Left cardiac atrium (tissue), 4 donors: ENCODE data around the gene E2F2. TPM values are rescaled to one million over a fixed set of nuclear protein-coding genes. Genes with fewer than 3 reads are reported as not detected.

Experiments used
- ATAC-seq, 2 donors: fragments of 200-7000 bp; cut with Tn5 transposase; one replicate each; pipeline ENCODE4 v1.9.1; 2020; ENCODE audit warnings: mild to moderate bottlenecking in 2 of 2, moderate library complexity in 2 of 2
- DNase-seq: peaks from one replicate; pipeline ENCODE4 v3.0.0-alpha.2; 2020
- intact Hi-C, 2 donors: fragments of 100-400 bp; cut with DNase I; formaldehyde crosslinking; loops; one replicate each; pipeline versions ENCODE4 v1.14.1 to v1.15.1; 2022 to 2023
- long read RNA-seq: library from polyadenylated mRNA; unstranded; transcript quantifications from one replicate; pipeline ENCODE4 v2.0.0, GENCODE V29; 2021
- total RNA-seq, 2 donors: library from RNA; stranded (reverse); fragmentation: NEBNext Ultra II Directional; extraction: Animal tissue kit (Norgen Biotek cat#: 25700); gene quantifications; one replicate each; pipeline ENCODE4 v1.2.1, GENCODE V29; 2021
- donor health status: DM: no; HTN: yes; CAD: no.
- donor health status: DM: no; HTN: yes; CAD: no; lungs with severe emphysema.
- donor health status: DM: yes; HTN: yes; CAD: no.
- donor health status: Dilated cardiomyopathy.

E2F2 gene, protein sequence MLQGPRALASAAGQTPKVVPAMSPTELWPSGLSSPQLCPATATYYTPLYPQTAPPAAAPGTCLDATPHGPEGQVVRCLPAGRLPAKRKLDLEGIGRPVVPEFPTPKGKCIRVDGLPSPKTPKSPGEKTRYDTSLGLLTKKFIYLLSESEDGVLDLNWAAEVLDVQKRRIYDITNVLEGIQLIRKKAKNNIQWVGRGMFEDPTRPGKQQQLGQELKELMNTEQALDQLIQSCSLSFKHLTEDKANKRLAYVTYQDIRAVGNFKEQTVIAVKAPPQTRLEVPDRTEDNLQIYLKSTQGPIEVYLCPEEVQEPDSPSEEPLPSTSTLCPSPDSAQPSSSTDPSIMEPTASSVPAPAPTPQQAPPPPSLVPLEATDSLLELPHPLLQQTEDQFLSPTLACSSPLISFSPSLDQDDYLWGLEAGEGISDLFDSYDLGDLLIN
- total RNA-seq: 1 to 10 TPM in 1 of 2 donors, under 1 TPM in 1; 0.18 to 1.3 TPM
- long read RNA-seq: 0 reads

DNA sequence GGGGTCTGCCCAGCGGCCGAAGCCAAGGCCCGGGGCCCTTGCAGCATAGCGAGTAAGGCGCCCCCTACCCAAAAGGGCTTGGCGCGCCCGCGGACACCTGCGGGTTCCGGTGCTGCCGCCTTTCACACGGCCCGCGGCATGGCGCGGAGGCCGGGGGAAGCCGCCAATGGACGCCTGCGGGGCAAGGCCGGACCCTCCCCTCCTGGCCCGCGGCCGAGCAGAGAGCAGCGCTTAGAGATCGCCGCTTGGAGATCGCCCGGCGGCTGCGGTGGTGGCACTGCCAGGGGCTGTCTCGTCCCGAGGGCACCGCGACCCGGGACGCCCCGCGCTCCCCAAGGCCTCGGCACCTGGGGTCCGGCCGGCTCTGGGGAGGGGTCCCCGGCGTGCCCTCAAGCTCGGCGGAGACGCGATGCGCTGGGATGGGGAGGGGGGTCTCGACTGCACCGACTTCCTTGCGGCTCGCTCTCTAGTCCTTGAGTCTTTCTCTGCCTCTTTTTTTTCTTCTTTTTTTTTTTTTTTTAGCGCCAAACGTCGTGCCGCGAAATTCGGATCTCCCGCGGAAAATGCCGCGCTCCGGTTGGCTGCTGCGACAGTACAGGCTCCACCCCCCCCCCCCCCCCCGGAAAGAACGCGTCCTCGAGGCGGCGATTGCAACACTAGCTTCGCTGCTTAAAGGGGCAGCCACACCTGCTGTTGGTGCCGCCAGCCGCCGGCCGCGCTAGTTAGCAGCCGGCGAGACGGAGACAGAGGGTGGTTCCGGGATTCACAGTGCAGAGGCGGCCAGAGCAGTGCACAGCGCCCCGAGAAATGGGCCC, at the start of gene E2F2:
Gene E2F2, minus strand, starts transcription at position 487 of the 815 bp plus-strand sequence. Its CDS starts 440 bp downstream, at position 47.
- ATAC-seq: peak; percentile 79 to 91
- intact Hi-C loops: no loop called here
- DNase-seq: peak; percentile 88

DNA sequence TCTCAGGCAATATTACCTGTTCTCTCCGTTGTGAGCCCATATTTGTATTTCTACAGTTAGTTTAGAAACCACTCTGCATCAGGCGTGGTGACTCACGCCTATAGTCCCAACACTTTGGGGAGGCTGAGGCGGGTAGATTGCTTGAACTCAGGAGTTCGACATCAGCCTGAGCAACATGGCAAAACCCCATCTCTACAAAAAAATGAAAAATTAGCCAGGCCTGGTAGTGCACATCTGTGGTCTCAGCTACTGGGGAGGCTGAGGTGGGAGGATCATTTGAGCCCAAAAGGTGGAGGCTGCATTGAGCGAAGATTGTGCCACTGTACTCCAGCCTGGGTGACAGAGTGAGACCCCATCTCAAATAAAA, 47.9 kb upstream of the E2F2 start:
- ATAC-seq (no peak), DNase-seq (no peak)
- intact Hi-C loops: loop anchor here in 1 of 2 donors (5.0 kb wide), 1 partner anchor 38 kb away; no protein-coding TSS in a partner anchor

DNA sequence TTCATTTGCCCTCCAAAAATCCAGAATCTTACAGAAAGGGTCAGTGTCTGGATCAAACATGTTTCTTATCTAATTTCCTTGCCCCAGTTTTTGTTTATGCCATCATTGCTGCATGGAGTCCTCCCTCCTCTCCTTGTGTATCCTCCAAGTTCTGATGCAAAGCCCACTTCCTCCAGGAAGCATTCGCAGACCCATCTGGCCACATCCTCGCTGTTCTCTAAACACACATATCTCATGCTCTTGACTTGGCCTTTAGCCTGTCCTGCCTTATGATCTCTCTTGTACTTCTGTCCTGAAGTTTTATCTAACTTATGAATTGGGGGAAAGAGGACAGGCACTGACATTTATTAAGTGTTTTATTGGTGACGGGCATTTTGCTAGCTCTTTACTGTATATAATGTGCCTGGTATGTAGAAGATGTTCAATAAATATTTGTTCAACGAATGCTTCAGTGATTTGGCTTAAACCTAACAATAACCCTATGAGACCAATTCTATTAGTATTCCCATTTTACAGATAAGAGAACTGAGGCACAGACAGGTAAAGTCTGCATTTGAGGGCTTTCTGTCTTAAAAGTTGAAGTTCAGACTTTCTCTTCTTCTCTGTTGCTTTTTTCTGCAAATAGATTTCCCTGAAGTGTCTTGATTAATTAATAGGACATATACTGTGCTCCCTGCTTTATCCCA, 47.4 kb upstream of the E2F2 start:
- DNase-seq (no peak), ATAC-seq (peak in 1 of 2 donors; percentile 28)
- intact Hi-C loops: loop anchor here in 1 of 2 donors (5.0 kb wide), 1 partner anchor 39 kb away; no protein-coding TSS in a partner anchor

DNA sequence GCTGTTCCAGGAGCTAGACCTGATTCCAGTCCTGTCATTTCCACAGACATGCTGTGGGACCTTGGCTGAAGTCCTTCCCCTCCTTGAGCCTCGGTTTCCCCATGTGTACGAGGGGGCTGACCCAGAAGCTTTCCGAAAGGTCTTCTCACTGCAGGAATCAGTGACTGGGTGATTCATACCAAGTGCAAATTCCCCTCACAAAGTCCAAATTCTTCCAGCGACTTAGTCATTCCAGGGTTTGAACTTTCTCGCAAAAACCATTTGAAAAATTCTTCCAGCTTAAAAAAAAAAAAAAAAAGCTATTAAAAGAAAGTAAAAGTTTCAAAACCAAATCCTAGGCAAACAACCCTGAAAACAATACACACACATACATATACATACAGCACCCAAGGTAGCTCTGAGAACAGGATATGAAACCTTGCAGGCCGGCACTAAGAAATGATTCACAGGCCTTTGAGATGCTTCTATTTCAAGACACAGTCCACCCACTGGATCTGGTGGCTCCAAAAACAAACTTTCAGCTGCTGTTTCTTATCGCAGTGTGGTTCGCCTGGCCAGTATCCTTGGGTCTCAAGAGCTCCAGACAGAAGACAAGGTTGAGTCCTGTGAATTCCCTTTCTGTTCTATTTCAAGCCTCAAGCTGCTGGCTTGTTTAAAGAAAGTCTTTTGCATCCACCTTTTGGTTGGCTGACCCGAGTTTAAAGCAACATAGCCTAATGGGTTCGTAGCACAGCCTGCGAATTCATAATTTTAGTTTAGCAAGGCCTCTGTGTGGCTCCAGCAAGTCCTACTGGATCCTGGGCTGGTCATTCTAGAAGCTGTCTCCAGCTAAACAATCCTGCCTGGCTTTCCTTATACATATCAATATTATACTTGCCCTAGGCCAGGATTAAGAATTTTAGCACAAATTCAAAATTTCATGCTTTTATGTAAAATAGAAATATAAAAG, 46.3 kb upstream of the E2F2 start:
- ATAC-seq (peak; percentile 58 to 88), DNase-seq (no peak)
- intact Hi-C loops: loop anchor here in 1 of 2 donors (5.0 kb wide), 1 partner anchor 40 kb away; no protein-coding TSS in a partner anchor

DNA sequence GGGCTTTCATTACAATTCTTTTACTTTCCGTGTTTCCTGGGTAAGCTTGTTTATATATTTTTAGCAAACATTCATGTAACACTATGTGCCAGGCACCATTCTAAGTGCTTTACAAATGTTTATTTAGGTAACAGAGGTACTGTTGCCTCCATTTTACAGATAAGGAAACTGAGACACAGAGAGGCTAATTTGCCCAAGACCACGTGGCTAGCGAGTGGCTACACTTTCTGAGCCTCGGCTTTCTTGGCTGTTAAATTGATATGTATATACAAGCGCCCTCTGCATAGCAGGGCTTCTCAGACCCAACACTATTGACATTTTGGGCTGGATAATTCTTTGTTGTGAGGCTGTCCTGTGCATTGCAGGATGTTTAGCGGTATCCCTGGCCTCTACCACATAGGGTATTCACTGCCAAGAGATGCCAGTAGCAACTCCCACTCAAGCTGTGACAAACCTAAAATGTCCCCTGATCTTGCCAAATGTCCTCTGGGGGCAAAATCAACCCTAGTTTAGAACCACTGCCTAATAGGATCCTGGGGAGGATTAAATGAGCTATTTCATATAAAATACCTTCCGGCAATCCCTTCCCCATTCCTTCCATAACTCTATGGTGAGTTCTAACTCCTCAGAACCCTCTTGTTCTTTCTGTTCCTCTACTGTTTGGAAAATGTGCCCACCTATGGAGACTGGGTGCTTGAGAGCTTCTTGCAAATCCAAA, 45.5 kb upstream of the E2F2 start:
- ATAC-seq: no peak
- intact Hi-C loops: loop anchor here in 1 of 2 donors (5.0 kb wide), 1 partner anchor 41 kb away; no protein-coding TSS in a partner anchor

DNA sequence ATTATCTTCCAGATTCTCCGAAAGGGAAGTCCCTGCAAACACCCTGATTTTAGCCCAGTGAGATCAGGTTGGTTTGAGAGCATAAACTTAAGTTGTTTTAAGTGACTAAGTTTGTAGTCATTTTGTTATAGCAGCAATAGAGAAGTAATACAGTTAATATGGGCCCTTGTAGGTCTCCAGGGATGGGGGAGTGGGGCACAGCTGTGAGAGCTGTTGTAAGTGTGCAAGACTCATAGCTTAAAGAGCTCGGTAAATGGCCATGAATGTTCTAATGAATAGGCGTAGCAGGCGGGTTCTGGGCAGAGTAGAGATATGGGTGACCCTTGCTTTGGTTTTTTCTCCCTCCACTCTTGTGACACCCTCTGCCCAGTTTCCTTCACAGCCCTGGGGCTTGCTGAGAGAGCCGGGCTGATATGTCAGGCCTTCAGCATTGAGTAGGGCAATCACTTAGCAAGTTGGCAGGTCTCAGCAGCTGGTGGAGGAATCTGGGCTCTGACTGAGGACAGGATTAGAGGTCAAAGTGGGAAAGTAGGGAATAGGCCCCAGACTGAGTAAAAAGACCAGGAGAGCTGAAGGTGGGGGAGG, 44.3 kb upstream of the E2F2 start:
- ATAC-seq (peak in 1 of 2 donors; percentile 41), DNase-seq (no peak)
- intact Hi-C loops: loop anchor here in 1 of 2 donors (5.0 kb wide), 1 partner anchor 42 kb away; no protein-coding TSS in a partner anchor

More for the DNA sequence above, 45.5 kb upstream of the E2F2 start:
- no peak for DNase-seq

DNA sequence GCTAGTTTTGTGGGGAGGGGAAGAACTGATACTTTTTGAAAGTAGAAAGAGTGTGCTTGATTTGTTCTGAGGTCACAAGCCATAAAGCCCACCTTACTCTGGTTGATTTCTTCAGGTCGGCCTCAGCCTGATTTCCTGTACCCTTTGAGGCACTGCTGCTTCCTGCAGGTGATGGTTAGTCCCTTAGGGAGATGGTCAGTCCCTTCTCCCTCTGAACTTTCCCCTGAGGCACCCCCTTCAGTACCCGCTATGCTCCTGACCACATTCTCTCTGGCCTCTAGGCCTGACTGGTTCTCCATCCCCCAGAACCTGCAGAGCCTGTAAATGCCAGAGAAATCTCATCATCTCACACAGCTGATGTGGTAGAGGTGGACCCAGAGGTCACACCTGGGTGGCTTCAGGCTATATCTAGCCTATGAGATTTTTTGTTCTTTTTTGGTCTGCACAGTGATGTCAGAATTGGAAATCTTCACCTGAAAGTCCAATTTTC, 43.3 kb upstream of the E2F2 start:
- no peak for ATAC-seq
- intact Hi-C loops: no loop called here
- no peak for DNase-seq

DNA sequence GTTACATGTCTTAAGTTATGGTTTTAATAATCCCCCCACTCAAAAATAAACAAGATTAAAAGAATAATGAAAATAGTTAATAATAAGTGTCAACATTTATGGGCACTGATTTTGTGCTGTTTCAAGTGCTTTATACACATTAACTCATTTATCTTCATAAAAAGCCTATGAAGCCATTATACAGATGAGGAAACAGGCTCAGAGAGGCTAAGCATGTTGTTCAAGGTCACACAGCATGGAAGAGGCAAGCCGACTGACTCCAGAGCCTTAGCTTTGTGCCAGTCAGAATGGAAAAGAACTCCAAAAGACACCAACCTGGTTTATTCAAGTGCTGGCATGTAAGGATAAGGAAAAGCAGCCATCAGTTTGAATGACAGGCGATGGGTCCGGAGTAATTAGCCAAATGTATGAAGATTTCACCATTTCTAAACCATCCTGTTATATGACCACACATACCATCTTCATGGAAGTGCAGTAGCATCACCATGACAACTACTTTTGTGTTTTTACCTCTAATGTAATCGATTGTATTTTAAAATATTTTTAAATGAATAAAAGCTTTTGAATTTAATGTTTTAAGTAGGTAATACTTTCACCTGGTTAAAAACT, 42.6 kb upstream of the E2F2 start:
- no peak for ATAC-seq
- DNase-seq: no peak
- intact Hi-C loops: no loop called here

DNA sequence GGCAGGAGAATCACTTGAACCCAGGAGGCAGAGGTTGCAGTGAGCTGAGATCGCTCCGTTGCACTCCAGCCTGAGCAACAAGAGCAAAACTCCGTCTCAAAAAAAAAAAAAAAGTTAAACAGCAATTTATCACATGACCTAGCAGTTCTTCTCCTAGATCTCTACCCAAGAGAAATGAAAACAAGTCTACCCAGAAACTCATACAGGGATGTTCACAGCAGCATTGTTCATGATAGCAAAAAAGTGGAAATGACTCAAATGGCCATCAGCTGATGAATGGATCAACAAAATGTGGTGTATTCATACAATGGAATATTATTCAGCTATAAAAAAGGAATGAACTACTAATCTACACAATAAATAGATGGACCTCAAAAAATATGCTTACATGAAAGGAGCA, 40.4 kb upstream of the E2F2 start:
- ATAC-seq (no peak), DNase-seq (no peak)
- intact Hi-C loops: no loop called here

DNA sequence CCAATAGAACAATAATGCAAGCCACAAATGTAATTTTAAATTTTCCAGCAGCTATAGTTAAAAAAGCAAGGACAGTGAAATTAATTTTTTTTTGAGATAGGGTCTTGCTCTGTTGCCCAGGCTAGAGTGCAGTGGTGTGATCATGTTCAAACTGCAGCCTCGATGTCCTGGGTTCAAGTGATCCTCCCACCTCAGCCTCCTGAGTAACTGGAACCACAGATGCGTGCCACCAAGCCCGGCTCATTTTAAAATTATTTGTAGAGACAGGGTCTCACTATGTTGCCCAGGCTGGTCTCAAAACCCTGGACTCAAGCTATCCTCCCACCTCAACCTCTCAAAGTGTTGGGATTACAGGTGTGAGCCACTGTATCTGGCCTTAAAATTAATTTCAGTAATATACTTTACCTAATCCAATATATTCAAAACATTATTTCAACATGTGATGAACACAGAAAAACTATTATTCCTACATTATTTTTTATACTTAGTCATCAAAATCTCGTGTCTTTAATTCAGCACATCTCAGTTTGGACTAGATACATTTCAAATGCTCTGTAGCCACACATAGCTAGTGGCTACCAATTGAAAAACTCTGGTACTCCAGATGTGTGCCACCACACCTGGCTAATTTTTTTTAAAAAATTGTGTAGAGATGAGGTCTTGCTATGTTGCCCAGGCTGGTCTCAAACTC, 39.1 kb upstream of the E2F2 start:
- DNase-seq: no peak
- intact Hi-C loops: no loop called here
- ATAC-seq: no peak

DNA sequence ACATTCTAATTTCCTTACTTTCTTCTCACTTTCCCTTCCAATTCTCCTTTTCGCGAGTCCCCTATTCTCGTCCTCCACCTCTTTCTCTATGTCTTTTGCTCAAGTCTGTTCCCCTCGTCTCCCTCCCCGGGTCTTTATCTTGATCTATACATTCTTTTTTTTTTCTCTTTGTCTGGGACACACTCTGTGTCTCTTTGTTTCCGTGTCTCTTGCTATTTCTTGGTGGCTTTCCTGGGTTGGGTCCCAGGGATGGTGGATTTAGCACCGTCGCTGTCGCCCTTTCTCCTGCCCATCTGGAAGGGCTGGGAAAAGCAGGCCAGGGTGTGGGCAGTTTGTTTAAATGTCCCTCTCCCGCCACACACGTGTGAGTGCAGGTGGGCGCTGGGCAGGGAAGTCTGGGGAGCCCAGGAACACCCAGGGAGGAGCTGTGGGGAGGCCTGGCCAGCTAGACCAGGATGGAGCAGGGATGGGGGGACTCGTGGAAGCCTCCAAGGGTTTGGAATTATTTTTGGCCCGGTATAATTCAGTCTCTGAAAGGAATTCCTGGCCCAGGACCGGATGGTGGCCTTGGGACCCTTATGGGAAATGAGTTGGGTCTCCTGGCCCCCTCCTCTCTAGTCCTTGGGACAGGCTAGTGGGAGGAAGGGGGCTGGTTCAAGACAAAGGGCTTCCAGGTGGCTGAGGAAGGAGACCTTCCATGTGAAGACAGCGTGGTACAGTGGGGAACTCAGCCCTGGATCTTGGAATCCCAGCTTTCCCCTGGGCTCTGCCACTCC, 37.8 kb upstream of the E2F2 start:
- intact Hi-C loops: no loop called here
- ATAC-seq: peak in 1 of 2 donors; percentile 32
- no peak for DNase-seq

DNA sequence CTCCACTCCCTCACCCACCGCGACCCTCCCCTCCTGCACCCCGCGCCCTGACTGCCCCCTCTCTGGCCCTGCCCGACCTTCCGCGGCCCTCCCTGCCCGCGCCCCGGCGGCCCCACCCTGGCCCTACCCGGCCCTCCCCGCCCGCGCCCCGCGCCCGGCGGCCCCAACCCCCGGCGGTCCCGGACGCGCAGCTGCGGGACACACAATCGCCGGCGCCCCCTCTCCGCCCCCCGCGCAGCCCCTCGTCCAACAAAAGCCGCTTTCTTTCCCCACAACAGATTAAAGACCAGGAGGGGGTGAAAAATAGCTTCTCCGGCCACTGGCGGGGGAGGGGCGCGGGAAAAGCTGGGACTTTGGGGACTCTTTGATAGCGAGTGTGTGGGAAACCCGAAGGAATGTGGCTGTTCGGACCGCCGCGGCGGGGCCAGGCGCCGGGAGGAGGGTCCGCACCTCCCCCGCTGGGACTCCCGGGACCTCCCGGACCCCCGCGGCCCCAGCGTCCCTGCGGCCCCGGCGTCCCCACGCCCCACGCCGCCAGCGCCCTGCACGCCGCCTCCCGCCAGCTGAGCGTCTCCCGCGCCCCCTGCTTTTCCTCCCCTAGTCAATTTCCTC, 37.1 kb upstream of the E2F2 start:
- intact Hi-C loops: no loop called here
- ATAC-seq: peak; percentile 43 to 70
- peak; percentile 54 for DNase-seq

DNA sequence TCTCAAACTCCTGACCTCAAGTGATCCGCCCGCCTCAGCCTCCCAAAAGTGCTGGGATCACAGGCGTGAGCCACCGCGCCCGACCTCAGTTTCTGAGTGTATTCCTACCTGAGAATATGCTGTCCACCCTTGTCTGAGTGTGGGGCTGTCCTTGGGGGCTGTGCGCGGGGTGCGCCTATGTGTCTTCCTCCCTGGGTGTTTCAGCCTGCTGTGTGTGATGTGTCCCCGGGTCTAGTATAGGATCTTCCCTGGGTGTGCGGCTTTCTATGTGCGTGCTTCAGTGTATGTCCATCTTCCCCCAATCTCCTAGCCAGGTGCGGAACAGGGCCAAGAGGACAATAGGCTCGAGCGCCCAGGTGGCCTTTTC, 36.6 kb upstream of the E2F2 start:
- intact Hi-C loops: no loop called here
- DNase-seq (no peak), ATAC-seq (no peak)

DNA sequence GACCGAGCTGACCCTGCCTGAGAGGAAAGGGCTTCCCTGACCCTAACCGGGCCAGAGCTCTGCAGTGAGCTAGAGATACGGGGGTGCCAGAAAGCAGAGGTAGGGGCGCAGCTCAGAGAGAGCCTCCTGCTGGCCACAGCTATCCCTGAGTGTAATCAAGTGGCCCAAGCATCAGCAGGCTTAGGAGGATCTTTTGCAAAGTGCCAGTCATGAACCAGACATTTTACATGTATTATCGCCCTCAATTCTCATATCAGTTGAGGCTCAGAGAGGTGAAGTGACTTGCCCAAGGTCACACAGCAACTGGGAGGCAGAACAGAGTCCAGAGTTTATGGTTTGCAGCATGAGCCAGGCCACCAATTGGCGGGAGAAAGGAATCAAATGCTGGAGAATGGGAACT, 35.3 kb upstream of the E2F2 start:
- intact Hi-C loops: no loop called here
- DNase-seq (no peak), ATAC-seq (no peak)

DNA sequence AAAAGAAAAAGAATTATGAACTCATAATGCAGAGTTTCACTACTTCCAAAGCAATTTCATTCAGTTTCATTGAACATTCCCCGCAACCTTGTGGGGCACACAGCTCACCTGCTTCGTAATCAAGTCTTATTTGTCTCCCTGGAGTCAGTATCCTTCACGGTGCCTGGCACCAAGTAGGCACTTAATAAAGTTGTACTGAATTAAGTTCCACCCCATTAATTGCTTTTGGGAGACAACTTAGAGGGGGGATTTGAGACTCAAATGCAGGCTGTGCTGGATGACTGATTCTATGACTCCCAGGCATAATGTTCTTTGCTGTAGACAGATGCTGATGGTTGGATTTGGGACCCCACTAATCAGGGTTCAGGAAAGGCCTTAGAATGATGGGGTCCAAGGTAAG, 34.7 kb upstream of the E2F2 start:
- ATAC-seq: no peak
- DNase-seq: no peak
- intact Hi-C loops: no loop called here
